NCI-H2196 (cell line): Measurements from ENCODE around the gene BAZ1B.
"Not testable (repeated sequence)": the region's sequence is repeated elsewhere in the genome, so short reads cannot be mapped to it uniquely, and the experiment has no call there.

Source experiments
- DNase-seq: peaks from one replicate; lab custom pipeline; 2025; ENCODE audit not compliant: unreplicated experiment; lab: John Stamatoyannopoulos, UW

BAZ1B gene

GRCh38 chr7:73539709-73540108 is 17.6 kb upstream of the BAZ1B start:
- DNase-seq: no peak

DNA sequence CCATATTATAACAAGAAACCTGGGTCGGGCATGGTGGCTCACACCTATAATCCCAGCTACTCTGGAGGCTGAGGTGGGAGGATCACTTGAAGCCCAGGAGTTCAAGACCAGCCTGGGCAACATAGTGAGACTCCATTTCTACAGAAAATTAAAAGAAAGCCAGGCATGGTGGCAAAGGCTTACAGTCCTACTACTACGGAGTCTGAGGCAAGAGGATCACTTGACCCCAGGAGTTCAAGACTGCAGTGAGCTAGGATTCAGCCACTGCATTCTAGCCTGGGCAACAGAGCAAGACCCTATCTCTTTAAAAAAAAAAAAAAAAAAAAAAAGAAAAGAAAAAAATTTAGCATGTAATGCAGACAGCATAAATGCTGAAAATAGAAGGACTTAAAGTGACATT is 16.4 kb upstream of the BAZ1B start:
- DNase-seq: not testable (repeated sequence)

DNA sequence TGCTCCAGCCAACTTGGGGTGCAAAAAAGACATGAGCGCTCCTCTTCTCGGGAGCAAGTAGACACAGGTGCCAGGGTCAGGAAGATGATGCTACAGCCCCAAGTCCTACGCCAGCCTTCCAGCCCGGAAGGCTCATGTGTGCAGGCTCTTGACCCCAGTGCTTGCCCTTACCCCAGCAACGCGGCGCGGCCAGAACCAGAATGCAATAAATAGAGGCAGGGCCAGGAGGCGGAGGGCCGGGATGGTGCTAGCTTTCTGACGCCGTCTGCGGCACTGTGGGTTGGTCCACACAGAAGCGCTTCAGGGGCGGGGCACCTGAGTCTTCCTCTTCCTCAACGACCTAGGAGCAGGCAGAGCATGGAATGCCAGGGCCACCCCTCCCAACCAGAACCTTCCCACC is 15.0 kb upstream of the BAZ1B start:
- DNase-seq: no peak

- no peak for DNase-seq
These were observed 14.4 kb upstream of the BAZ1B start for GRCh38 chr7:73536479-73536878.

- DNase-seq: not testable (repeated sequence)
These were observed 13.8 kb upstream of the BAZ1B start for GRCh38 chr7:73535918-73536317.

DNA sequence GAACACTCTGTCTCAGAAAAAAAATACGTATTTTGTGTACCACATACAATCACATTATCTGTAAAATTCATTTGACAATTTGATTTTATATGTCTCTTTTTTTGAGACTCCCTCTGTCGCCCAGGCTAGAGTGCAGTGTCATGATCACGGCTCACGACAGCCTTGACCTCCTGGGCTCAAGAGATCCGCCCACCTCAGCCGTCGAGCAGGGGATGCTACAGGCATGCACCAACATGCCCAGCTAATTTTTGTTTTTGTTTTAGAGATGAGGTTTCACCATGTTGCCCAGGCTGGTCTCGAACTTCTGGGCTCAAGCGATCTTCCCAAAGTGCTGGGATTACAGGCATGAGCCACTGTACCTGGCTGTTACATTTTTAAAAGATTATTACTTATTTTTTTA is 11.6 kb upstream of the BAZ1B start:
- no peak for DNase-seq

DNA sequence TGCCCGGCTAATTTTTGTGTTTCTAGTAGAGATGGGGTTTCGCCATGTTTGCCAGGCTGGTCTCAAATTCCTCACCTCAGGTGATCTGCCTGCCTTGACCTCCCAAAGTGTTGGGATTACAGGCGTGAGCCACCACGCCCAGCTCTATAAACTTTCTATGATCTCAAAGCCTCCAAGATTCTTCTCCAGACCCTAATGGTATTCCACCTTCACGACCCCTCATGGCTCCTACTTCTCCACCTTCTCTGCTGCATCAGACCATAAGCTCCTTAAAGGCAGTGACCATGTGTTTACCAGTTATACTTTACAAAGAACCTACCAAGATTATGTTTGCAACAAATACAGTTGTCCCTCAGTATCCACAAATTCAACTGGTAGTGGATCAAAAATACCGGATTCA is 10.1 kb upstream of the BAZ1B start:
- DNase-seq: no peak

- no peak for DNase-seq
These were observed 8.7 kb upstream of the BAZ1B start for GRCh38 chr7:73530800-73531199.

DNA sequence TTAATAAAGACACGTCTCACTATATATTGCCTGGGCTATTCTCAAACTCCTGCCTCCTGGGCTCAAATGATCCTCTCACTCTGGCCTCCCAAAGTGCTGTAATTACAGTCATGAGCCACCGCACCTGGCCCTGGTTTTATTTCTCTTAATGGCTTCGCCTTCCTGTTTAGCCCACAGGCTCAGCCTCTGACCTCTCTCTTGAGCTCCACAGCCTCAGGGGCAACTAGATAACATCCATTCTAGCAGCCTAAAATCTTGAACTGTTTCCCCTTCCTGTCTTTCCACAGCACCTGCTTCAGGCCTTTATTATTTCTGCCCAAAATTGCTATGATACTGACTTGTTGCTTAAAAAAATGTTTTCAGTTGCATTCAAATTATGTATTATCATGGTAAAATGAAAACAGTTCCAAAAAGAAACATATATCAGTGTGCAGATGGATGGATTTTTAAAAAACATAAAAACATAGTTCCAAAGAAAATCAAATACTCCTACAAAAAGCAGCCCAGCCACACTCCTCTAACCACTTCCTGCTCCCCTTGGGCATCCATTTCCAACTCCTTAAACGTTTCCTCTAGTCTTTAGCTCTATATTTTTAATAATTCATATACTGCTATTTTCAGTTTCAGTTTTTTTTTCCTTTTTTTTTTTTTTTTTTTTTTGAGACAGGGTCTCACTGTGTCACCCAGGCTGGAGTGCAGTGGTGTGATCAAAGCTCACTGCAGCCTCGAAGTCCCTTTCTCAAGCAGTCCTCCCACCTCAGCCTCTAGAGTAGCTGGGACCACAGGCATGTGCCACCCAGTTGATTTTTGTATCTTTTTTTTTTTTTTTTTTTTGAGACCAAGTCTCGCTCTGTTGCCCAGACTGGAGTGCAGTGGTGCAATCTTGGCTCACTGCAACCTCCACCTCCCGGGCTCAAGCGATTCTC is 5.1 kb upstream of the BAZ1B start:
- DNase-seq: peak; percentile 38

GRCh38 chr7:73526158-73526494 is 4.0 kb upstream of the BAZ1B start:
- DNase-seq: not testable (repeated sequence)

DNA sequence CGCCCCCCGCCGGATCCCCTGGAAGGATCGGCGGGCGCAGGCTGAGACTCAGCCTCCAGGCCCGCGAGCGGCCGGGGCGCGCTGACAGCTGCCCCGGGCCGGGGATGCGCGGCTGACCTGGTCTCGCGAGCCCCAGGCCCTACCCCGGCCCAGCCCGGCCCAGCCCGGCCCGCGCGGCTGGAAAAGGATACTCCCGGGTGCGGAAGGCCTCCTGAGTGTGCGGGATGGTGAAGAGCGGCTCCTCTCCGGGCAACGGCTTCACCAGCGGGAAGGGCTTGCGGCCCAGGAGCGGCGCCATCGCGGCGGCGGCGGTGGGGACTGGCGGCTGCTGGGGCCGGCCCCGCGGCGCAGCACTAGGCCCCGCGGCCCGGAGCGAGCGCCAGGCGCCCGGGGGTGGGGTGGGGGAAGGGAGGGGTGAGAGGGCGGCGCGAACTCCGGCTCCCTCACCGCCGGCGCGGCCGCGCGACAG is 423 bp downstream of the BAZ1B start:
- peak; percentile 74 for DNase-seq

- no peak for DNase-seq
These were observed 1.1 kb downstream of the BAZ1B start for GRCh38 chr7:73520673-73521635.

GRCh38 chr7:73519867-73520672 is 2.0 kb downstream of the BAZ1B start:
- DNase-seq: no peak

- DNase-seq: no peak
These were observed 3.6 kb downstream of the BAZ1B start for GRCh38 chr7:73518470-73518869.

- DNase-seq: no peak
These were observed 4.7 kb downstream of the BAZ1B start for GRCh38 chr7:73517241-73517995.

DNA sequence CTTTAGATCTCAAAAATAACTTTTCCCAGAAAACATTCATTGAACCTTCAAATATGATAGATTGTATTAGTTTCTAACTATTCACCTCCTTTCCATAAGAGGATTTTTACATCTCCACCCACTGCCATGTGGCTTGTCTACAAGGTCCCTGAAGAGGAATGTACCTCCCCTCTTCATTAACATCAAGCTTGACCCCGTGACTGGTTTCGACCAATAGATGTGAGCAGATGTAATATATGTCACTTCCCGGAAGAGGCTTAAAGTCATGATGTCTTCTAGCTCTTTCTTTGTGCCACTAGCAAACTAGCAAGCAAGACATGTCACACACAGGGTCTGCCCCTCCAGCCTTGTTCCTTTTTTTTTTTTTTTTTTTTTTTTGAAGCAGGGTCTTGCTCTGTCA is 6.9 kb downstream of the BAZ1B start:
- no peak for DNase-seq

GRCh38 chr7:73512018-73512780 is 9.9 kb downstream of the BAZ1B start:
- DNase-seq: no peak

DNA sequence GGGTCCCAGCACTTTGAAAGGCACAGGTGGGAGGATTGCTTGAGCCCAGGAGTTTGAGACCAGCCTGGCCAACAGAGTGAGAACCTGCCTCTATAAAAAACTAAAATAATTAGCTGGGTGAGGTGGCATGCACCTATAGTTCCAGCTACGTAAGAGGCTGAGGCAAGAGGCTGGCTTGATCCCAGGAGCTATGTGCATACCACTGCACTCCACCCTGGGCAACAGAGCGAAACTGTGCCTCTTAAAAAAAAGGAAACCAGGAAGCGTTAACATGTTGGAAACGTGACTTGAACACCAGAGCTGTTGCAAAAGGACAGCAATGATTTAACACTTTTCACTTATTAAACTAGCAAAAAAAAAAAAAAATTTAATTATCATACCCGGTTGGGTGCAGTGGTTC is 12.6 kb downstream of the BAZ1B start:
- no peak for DNase-seq

DNA sequence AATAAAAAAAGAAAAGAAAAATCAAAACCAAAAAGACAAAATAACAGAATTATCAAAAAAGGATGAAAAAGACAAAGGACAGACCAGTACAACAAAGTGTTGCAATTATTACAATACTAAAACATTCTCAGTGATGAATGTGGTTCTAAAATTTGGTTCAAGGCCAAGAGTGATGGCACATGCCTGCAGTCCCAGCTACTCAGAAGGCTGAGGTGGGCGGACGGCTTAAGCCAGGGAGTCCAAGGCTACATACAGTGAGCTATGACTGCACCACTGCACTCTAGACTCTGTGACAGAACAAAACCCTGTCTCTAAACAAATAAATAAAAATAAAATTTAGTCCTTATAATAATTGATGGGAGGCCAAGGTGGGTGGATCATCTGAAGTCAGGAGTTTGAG is 14.5 kb downstream of the BAZ1B start:
- no peak for DNase-seq

- no peak for DNase-seq
These were observed 17.2 kb downstream of the BAZ1B start for GRCh38 chr7:73504920-73505319.
